HL-60 (cell line): ENCODE measurements around the gene RRP1.

Source experiments
- GABPA ChIP-seq: IDR thresholded peaks from 2 replicates; pipeline ENCODE4 v1.6.1; 2012; ENCODE audit warnings: low read depth
- POLR2AphosphoS5 ChIP-seq: IDR thresholded peaks from 2 replicates; pipeline ENCODE4 v1.6.1; 2012; ENCODE audit warnings: low read depth
- SPI1 ChIP-seq: IDR thresholded peaks from 2 replicates; pipeline ENCODE4 v1.6.1; 2012; ENCODE audit warnings: low read depth, mild to moderate bottlenecking, borderline replicate concordance
- TF ChIP-seq, protein P1 (sequence below): IDR thresholded peaks from 2 replicates; pipeline ENCODE4 v1.6.1; 2012; ENCODE audit warnings: low read depth; ENCODE audit not compliant: insufficient replicate concordance
- TF ChIP-seq, protein P2 (sequence below): IDR thresholded peaks from one replicate; pipeline ENCODE4 v1.5.1; 2011; ENCODE audit warnings: low read length, control low read depth, inconsistent platforms; ENCODE audit not compliant: insufficient read depth

DNA sequence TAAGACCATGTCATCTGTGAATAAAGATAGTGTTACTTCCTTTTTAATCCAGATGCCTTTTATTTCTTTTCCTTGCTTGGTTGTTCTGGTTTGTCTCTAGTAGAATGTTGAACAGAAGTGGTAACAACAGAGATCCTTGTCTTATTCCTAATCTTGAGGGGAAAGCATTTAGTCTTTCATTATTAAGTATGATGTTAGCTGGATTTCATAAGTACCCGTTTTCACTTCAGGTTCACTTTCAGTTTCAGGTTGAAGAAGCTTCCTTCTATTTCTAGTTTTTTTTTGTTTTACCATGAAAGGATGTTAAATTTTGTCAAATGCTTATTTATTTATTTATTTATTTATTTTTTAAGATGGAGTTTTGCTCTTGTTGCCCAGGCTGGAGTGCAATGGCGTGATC, 53.4 kb downstream of the RRP1 start:
- TF ChIP-seq, protein P1, sequence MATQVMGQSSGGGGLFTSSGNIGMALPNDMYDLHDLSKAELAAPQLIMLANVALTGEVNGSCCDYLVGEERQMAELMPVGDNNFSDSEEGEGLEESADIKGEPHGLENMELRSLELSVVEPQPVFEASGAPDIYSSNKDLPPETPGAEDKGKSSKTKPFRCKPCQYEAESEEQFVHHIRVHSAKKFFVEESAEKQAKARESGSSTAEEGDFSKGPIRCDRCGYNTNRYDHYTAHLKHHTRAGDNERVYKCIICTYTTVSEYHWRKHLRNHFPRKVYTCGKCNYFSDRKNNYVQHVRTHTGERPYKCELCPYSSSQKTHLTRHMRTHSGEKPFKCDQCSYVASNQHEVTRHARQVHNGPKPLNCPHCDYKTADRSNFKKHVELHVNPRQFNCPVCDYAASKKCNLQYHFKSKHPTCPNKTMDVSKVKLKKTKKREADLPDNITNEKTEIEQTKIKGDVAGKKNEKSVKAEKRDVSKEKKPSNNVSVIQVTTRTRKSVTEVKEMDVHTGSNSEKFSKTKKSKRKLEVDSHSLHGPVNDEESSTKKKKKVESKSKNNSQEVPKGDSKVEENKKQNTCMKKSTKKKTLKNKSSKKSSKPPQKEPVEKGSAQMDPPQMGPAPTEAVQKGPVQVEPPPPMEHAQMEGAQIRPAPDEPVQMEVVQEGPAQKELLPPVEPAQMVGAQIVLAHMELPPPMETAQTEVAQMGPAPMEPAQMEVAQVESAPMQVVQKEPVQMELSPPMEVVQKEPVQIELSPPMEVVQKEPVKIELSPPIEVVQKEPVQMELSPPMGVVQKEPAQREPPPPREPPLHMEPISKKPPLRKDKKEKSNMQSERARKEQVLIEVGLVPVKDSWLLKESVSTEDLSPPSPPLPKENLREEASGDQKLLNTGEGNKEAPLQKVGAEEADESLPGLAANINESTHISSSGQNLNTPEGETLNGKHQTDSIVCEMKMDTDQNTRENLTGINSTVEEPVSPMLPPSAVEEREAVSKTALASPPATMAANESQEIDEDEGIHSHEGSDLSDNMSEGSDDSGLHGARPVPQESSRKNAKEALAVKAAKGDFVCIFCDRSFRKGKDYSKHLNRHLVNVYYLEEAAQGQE: no peak
- TF ChIP-seq, protein P2, sequence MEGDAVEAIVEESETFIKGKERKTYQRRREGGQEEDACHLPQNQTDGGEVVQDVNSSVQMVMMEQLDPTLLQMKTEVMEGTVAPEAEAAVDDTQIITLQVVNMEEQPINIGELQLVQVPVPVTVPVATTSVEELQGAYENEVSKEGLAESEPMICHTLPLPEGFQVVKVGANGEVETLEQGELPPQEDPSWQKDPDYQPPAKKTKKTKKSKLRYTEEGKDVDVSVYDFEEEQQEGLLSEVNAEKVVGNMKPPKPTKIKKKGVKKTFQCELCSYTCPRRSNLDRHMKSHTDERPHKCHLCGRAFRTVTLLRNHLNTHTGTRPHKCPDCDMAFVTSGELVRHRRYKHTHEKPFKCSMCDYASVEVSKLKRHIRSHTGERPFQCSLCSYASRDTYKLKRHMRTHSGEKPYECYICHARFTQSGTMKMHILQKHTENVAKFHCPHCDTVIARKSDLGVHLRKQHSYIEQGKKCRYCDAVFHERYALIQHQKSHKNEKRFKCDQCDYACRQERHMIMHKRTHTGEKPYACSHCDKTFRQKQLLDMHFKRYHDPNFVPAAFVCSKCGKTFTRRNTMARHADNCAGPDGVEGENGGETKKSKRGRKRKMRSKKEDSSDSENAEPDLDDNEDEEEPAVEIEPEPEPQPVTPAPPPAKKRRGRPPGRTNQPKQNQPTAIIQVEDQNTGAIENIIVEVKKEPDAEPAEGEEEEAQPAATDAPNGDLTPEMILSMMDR: no peak
- no peak for TF ChIP-seq POLR2AphosphoS5
- no peak for TF ChIP-seq GABPA
- TF ChIP-seq SPI1: no peak
